Islet of Langerhans (tissue), 1 donor: Measurements from ENCODE around the gene THSD7B.
"Not testable (repeated sequence)": the region's sequence is repeated elsewhere in the genome, so short reads cannot be mapped to it uniquely, and the experiment has no call there.

Experiments
- FAIRE-seq: peaks from one replicate; lab custom pipeline; 2011; peaks lifted over from hg19 to GRCh38; lab: Jason Lieb, UNC

The THSD7B gene

DNA sequence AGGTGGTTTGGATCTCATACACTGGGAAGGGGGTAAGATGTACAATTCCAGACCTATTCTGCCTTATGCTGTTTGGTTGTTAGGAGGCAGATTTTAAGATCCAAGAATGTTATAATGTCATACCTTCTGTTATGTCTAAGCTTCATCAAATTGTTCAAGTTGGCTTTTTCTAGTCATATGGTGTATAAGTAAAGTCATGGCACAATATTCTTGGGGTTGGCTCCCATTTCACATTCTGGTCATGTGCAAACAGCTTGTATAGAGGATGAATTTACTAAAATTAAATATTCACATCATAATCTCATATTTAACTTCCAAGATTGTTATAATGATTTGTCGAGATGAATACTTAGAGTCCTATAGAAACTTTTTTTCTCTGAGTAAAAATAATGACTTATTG is 774.0 kb downstream of the THSD7B start:
- FAIRE-seq, result no peak

DNA sequence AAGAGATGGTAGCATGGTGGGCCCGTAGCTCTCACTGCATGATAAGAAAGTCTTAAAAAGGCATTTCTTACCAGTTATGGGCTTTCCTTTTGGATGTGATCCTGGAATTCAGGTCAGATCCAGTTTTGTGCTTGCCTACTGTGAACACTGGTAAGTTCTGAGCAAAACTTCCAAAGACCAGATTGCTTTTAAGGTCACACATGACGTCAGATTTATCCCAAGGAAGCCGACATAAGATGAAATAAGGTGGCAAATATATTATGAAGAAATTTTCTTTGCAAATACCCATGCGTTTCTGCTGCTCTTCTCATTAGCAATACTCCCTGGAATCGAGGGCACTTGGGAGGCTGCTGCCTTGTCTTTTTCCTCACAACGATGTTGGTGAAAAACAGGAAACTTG is 782.5 kb downstream of the THSD7B start:
- no peak for FAIRE-seq

DNA sequence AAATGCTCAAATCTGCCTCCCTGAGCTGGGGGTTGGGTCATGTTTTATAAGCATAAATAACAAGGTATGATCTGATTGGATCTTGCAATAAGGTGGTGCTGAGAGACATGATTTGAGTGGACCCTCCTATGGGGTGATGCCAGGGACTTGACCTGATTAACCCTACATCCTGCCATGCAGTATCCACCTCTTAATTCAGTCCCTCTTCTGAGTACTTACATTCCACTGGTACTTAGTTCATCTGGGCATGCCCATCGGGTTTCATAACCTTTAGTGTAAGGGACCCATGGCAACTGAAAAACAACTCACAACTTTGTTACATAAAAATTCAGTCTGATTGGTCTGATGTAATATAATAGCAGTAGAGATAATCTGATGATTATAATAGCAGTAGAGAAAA is 801.0 kb downstream of the THSD7B start:
- no peak for FAIRE-seq

GRCh38 chr2:137570484-137570883 is 805.1 kb downstream of the THSD7B start:
- no peak for FAIRE-seq

DNA sequence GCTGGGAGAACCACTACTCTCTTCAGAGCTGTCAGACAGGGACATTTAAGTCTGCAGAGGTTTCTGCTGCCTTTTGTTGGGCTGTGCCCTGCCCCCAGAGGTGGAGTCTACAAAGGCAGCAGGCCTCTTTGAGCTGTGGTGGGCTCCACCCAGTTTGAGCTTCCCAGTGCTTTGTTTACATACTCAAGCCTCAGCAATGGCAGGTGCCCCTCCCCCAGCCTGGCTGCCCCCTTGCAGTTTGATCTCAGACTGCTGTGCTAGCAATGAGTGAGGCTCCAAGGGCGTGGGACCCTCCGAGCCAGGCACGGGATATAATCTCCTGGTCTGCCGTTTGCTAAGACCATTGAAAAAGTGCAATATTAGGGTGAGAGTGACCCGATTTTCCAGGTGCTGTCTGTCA is 822.5 kb downstream of the THSD7B start:
- FAIRE-seq, result not testable (repeated sequence)

- not testable (repeated sequence) for FAIRE-seq
Observed at GRCh38 chr2:137588578-137588977, 823.2 kb downstream of the THSD7B start.

DNA sequence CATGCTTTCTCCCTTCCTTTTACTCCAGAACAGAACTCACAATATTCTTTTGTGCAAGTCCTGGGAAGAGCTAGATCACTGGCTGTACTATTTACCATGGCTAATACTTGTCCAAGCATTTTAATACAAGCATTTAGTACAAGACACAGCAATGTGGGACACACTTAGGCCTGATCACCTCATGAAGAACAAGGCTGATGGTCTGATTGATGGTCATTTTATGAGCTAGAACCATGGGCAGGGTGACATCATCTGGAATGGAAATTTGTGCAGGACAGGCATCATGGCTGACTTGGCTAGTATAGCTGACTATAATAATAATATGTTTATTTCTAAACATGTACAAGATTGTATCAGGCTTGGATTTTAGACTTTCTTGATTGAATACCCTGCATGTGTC is 824.8 kb downstream of the THSD7B start:
- no peak for FAIRE-seq

- FAIRE-seq, result no peak
Observed at GRCh38 chr2:137607722-137608318, 842.5 kb downstream of the THSD7B start.

GRCh38 chr2:137638932-137639331 is 873.6 kb downstream of the THSD7B start:
- no peak for FAIRE-seq

DNA sequence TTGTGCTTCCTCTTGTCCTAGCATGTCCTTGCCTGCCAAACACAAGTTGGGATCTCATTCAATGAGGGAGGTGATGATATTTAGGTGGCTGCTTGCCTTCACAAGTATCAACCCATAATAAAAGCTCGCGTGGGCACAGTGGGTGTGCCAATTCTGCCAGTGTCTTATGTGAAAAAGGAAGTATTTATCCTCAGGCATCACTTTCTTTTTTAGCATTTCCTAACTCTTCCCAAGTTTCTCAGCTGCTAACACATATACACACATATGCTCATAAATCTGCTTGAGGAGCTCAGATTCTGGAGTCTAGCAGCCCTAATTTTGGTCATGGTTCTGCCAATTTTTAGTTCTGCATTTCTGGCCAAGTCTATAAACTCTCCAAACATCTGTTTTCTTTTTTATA is 879.4 kb downstream of the THSD7B start:
- no peak for FAIRE-seq

GRCh38 chr2:137654046-137654445 is 888.7 kb downstream of the THSD7B start:
- no peak for FAIRE-seq

- FAIRE-seq, result no peak
Observed at GRCh38 chr2:137655814-137656213, 890.5 kb downstream of the THSD7B start.

GRCh38 chr2:137658433-137658832 is 893.1 kb downstream of the THSD7B start:
- no peak for FAIRE-seq

GRCh38 chr2:137659616-137660015 is 894.3 kb downstream of the THSD7B start:
- no peak for FAIRE-seq

GRCh38 chr2:137670111-137670510 is 904.8 kb downstream of the THSD7B start:
- FAIRE-seq, result no peak

DNA sequence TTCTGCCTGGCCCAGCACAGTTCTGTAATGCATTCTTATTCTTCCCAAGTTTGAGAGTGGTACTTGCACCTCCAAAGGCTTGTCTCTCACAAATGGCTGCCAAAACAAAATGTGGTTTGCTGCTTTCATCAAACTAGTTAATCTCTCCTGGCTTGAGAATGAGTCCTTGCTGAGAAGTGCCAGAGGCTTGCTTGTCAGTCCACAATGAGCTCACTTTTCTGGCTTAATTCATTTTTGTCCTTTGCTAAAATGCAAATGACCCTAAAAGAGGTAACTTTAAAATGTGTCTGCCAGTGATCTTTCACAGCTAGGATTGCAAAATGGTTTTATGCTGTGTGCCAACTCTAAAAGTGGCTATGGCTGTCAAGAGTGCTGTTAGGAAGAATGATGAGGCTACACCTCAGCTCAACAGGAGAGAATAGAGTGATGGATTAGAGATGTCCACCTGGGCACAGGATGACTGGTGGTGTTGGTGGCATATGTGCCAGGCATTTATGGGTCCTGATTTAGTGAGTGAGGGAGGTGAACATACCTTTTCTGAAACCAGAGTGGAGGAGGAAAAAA is 907.7 kb downstream of the THSD7B start:
- FAIRE-seq, result no peak

- no peak for FAIRE-seq
Observed at GRCh38 chr2:137674991-137675390, 909.6 kb downstream of the THSD7B start.

DNA sequence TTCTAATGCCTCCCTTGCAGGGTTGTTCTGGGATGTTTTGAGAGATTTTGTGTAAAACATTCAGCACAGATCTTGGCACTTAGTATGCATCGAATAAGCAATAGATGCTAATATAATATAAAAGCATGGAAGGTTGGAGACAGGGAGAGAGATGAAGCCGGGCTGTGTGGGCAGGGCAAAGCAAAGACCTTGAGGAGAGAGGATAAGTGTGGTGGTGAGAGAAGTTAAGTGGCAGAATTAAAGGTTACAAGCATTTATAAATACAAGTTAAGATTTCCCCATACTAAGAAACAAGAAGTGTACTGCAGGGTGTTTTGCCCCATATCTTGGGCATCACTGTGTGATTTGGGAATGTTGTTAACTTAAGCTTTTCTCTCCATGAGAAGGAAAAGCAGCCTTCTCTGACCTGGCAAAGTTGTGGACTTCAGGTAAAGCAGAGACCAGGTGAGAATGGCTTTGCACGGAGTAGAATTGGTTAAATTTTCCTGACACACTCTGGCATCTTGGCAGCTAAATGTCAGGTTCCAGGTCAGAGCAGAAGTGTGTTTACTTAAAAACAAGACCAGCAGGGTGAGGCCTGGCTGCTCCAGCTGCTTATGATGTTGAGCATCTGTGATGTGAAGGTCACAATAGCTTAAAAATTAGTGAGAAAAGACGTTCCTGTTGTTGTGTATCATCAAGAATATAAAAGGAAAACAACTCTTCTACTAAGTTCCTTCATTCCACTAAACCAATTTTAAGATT is 910.4 kb downstream of the THSD7B start:
- no peak for FAIRE-seq

DNA sequence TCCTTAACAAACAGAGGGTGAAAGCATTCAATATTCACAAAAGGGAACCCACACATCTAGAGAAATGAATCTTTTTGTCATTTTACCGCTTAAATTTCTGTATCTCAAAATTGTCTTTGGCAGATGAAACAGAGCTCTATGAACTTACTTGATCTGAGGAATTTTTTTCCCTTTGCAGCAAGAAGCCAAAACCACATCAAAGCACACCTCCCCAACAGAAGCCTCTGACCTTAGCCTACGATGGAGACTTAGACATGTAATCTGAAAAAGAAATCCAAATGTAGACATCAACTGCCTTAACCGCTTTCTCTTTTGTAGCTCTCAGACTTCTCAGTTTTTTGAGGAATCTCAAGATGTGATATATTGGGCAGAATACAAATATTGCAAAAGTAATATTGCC is 911.0 kb downstream of the THSD7B start:
- FAIRE-seq, result no peak

GRCh38 chr2:137677466-137677865 is 912.1 kb downstream of the THSD7B start:
- no peak for FAIRE-seq

- FAIRE-seq, result no peak
Observed at GRCh38 chr2:137689549-137689948, 924.2 kb downstream of the THSD7B start.

DNA sequence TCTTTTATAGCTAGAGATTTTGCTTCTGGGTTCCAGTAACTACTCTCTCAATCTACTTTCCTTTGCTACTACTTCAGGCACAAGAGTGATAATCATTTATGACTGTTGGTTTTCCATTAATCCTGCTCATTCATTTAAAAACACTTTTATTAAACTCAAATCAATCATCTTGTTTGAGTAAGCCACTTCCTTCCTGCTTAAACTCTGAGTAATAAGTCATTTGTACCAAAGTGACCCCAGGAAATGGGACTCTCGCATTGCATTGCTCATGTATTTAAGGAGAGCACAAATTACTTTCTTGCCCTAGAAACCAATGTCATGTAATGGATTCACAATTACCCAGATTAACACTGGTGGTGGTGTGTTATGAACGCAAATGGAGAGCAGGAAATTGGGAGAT is 928.2 kb downstream of the THSD7B start:
- no peak for FAIRE-seq

DNA sequence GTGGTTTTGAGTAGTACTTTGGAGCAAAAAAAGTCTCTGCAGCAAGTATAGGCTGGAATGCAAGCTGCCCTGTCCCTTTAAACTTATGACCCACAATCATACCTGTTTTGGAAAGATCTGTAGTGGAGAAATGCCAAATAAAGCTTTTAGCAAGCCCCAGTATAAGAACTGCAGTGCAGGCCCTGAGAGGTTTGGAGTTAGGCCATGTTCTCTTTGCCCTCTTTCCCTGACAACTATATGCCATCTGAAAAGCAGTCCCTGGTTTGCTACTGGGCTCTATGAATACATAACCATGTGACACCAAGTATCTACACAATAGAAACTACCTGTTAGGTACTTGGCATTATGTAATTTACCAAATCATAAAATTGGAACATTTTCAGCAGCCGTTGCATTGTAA is 931.6 kb downstream of the THSD7B start:
- FAIRE-seq, result no peak

- not testable (repeated sequence) for FAIRE-seq
Observed at GRCh38 chr2:137700250-137700649, 934.9 kb downstream of the THSD7B start.
